NCI-H226 (cell line): Measurements from ENCODE around the gene CTRB1.

Experiments used
- DNase-seq: peaks from one replicate; pipeline ENCODE4 v3.0.0-alpha.2; 2015

Gene CTRB1

GRCh38 chr16:75273054-75273925, 54.5 kb downstream of the CTRB1 start:
- peak; percentile 70 for DNase-seq
